DOHH2 (cell line): ENCODE results near the gene IFT74.

ENCODE experiments used
- H3F3A ChIP-seq: fragments of 200-600 bp; sonication (generic), shearing (Covaris generic); 2 replicates; pipeline ENCODE4 v1.6.0; 2016; ENCODE audit warnings: antibody characterized with exemption, mild to moderate bottlenecking; ENCODE audit not compliant: control insufficient read depth, insufficient read depth
- H3K27ac ChIP-seq: fragments of 200-600 bp; sonication (generic); 2 replicates; pipeline ENCODE4 v1.5.1; 2014; ENCODE audit warnings: low read depth, mild to moderate bottlenecking, low read length, moderate library complexity
- H3K27me3 ChIP-seq: fragments of 200-600 bp; sonication (generic); 2 replicates; pipeline ENCODE4 v1.6.1; 2014; ENCODE audit warnings: mild to moderate bottlenecking, low read length, mixed read lengths; ENCODE audit not compliant: control insufficient read depth
- H3K36me3 ChIP-seq: fragments of 200-600 bp; sonication (generic); 2 replicates; pipeline ENCODE4 v1.6.1; 2014; ENCODE audit warnings: mild to moderate bottlenecking, low read length, moderate library complexity, mixed read lengths; ENCODE audit not compliant: control insufficient read depth
- H3K4me1 ChIP-seq: fragments of 200-600 bp; sonication (generic); 2 replicates; pipeline ENCODE4 v1.6.1; 2014; ENCODE audit warnings: mild to moderate bottlenecking, low read length, mixed read lengths; ENCODE audit not compliant: control insufficient read depth
- H3K4me2 ChIP-seq: fragments of 200-600 bp; sonication (generic); 2 replicates; pipeline ENCODE4 v1.6.0; 2014; ENCODE audit warnings: mild to moderate bottlenecking, low read length, moderate library complexity
- H3K4me3 ChIP-seq: fragments of 200-600 bp; sonication (generic); 2 replicates; pipeline ENCODE4 v1.5.1; 2014; ENCODE audit warnings: mild to moderate bottlenecking, low read length, mixed read lengths
- H3K79me2 ChIP-seq: fragments of 200-600 bp; sonication (generic); 2 replicates; pipeline ENCODE4 v1.6.1; 2014; ENCODE audit warnings: mild to moderate bottlenecking, low read length, mixed read lengths; ENCODE audit not compliant: control insufficient read depth
- H3K9me2 ChIP-seq: fragments of 200-600 bp; sonication (generic); replicated peaks from 2 replicates; pipeline ENCODE4 v1.6.1; 2014; ENCODE audit warnings: mild to moderate bottlenecking, low read length, mixed read lengths; ENCODE audit not compliant: control insufficient read depth
- H3K9me3 ChIP-seq: fragments of 200-600 bp; sonication (generic); 2 replicates; pipeline ENCODE4 v1.6.1; 2014; ENCODE audit warnings: antibody characterized with exemption, low read length, mixed read lengths; ENCODE audit not compliant: control insufficient read depth, insufficient read depth
- H4K20me1 ChIP-seq: fragments of 200-600 bp; sonication (generic); 2 replicates; pipeline ENCODE4 v1.6.0; 2014; ENCODE audit warnings: low read depth, mild to moderate bottlenecking, antibody characterized with exemption, low read length, moderate library complexity; ENCODE audit not compliant: control insufficient read depth, insufficient read depth
- EZH2phosphoT487 ChIP-seq: fragments of 200-600 bp; sonication (generic); IDR thresholded peaks from 2 replicates; pipeline ENCODE4 v1.6.1; 2017; ENCODE audit warnings: borderline replicate concordance, mild to moderate bottlenecking, antibody characterized with exemption, low read length, moderate library complexity, mixed read lengths
- TF ChIP-seq, protein P1 (sequence below): fragments of 200-600 bp; sonication (generic); IDR thresholded peaks from one replicate; pipeline ENCODE4 v1.5.1; 2014; ENCODE audit warnings: antibody characterized with exemption, mild to moderate bottlenecking, low read depth, low read length; ENCODE audit not compliant: poor library complexity, severe bottlenecking

The IFT74 gene

DNA sequence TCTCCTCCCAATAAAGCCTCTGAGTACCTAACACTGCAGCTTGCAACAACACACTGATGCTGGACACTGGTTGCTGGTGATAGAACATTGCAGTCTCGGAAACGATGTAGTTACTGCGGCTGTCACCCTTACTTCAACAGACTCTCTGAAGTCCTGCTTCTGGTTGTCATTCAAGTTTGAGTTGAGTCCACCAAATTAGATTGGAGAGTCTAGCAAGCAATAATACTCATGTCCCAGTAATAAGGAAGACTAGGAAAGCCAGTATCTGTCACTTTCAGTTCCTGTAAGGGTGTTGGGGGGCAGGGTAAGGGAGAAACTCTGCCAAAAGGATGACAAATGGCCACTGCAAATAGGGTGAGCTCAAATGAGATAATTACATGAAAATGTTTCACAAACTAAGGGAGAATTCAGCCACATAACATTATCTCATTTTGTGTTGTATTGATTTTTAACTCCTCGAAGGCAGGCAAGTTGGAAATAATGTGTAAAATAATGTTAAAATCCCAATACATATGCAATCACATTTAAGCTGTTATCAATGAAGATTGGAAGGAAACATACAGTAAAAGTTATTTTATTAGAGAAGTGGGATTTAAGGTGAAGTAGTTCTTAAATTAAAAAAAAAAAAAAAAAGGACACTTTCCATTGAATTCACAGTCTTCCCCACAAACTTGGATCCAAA lies 849 bp upstream of the IFT74 start:
- Histone ChIP-seq H3K9me2 (no peaks in the 10 kb centered on the region), H3K27me3 (no peaks in the 10 kb centered on the region), H3K36me3 (no peaks in the 10 kb centered on the region), H3K4me1 (peaks cover 39% of the 10 kb centered on the region), H3K79me2 (peaks cover 30% of the 10 kb centered on the region), H3K4me2 (peak overlapping the region; percentile 88), H3F3A (peaks cover 19% of the 10 kb centered on the region), H4K20me1 (no peaks in the 10 kb centered on the region), H3K9me3 (no peaks in the 10 kb centered on the region), H3K4me3 (peak overlapping the region; percentile 85), H3K27ac (peak overlapping the region; percentile 71)
- TF ChIP-seq, protein P1, sequence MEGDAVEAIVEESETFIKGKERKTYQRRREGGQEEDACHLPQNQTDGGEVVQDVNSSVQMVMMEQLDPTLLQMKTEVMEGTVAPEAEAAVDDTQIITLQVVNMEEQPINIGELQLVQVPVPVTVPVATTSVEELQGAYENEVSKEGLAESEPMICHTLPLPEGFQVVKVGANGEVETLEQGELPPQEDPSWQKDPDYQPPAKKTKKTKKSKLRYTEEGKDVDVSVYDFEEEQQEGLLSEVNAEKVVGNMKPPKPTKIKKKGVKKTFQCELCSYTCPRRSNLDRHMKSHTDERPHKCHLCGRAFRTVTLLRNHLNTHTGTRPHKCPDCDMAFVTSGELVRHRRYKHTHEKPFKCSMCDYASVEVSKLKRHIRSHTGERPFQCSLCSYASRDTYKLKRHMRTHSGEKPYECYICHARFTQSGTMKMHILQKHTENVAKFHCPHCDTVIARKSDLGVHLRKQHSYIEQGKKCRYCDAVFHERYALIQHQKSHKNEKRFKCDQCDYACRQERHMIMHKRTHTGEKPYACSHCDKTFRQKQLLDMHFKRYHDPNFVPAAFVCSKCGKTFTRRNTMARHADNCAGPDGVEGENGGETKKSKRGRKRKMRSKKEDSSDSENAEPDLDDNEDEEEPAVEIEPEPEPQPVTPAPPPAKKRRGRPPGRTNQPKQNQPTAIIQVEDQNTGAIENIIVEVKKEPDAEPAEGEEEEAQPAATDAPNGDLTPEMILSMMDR, result no peak
- TF ChIP-seq EZH2phosphoT487, result no peak

DNA sequence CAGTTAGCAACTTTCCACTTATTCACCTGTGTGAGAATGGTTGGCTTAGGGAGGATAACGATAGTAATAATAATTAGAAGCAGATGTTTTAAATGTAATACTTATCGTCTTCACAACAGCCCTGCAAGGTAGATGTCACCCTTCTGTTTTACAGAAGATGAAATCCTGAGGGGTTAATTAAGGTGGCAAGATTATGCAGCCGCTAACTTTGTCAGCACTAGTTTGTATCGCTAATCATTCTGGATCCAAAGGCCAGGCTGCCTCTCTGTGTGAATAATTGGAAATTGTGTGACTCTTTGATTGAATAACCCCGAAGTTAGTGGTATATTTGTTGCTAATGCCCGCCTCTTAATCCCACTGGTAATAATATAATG lies 635 bp downstream of the IFT74 start:
- TF ChIP-seq, protein P1, result no peak
- Histone ChIP-seq H3K27me3 (no peaks in the 10 kb centered on the region), H3K9me2 (no peaks in the 10 kb centered on the region), H4K20me1 (no peaks in the 10 kb centered on the region), H3K4me2 (peak overlapping the region; percentile 88), H3K36me3 (peaks cover under 1% of the 10 kb centered on the region; the same call in 1 of the 2 replicates), H3K4me3 (peak overlapping the region; percentile 85), H3K27ac (peak overlapping the region; percentile 71), H3K9me3 (no peaks in the 10 kb centered on the region), H3K4me1 (peaks cover 39% of the 10 kb centered on the region), H3K79me2 (peaks cover 33% of the 10 kb centered on the region), H3F3A (peaks cover 19% of the 10 kb centered on the region)

DNA sequence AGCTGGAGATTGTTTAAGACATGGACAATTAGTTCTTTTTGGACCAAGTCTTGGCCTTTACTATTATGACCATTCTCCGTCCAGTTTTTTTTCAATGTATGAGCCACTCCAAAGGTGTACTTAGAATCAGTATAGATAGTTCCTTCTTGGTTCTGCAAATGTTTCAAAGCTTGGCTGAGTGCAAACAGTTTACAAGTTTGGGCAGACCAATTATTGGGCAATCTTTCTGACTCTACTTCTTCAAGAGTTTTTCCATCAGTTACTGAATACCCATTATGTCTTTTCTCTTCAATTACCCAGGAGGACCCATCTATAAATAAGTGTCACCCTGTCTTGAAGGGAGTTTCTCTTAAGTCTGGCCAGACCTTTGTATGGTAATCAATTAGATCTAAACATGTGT lies 15.5 kb downstream of the IFT74 start:
- TF ChIP-seq EZH2phosphoT487, result no peak
- TF ChIP-seq, protein P1, result no peak
- no peaks in the 10 kb centered on the region for H3K27me3 ChIP-seq
- H3K4me1 ChIP-seq, result no peaks in the 10 kb centered on the region
- H3K27ac ChIP-seq, result no peak overlapping the region
- no peaks in the 10 kb centered on the region for H4K20me1 ChIP-seq
- H3K4me3 ChIP-seq, result no peak overlapping the region
- no peaks in the 10 kb centered on the region for H3F3A ChIP-seq
- H3K4me2 ChIP-seq, result no peak overlapping the region
- no peaks in the 10 kb centered on the region for H3K9me2 ChIP-seq
- H3K79me2 ChIP-seq, result peaks cover 32% of the 10 kb centered on the region
- H3K9me3 ChIP-seq, result no peaks in the 10 kb centered on the region
- no peaks in the 10 kb centered on the region for H3K36me3 ChIP-seq
